HFF-Myc (cell line): ENCODE measurements around the gene ZNF410.
"Not testable (repeated sequence)": the region's sequence is repeated elsewhere in the genome, so short reads cannot be mapped to it uniquely, and the experiment has no call there.

Experiments used
- DNase-seq: peaks from one replicate; pipeline ENCODE4 v3.0.0-alpha.2; 2011; ENCODE audit warnings: low read depth; ENCODE audit errors: extremely low read depth
- H3K4me3 ChIP-seq: replicated peaks from 2 replicates; pipeline ENCODE4 v1.5.1; 2011; ENCODE audit warnings: low read depth, mild to moderate bottlenecking, control low read depth, low read length
- TF ChIP-seq, protein P1 (sequence below): IDR thresholded peaks from 2 replicates; pipeline ENCODE4 v1.5.1; 2012; ENCODE audit warnings: mild to moderate bottlenecking, low read depth, low read length, control low read depth; ENCODE audit errors: missing control alignments

Gene ZNF410

DNA sequence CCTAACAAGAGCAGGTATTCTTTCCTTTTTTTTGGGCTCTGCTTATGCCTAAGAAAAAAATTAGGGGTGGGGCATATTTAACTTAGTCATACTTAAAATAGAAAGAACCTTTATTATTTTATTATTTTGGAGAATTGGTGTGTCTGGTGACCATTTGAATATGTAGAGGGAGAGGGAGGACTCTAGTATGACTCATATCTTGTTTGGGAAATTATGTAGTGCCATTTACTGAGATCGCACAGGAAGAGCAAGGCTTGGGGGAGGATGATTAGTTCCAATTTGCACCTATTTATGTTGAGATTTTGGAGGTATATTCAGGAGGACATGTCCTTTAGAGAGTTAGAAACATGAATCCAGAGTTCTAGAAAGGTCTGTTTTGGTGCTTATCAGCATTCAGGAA lies 9.9 kb downstream of the ZNF410 start:
- no peak for DNase-seq
- TF ChIP-seq, protein P1, sequence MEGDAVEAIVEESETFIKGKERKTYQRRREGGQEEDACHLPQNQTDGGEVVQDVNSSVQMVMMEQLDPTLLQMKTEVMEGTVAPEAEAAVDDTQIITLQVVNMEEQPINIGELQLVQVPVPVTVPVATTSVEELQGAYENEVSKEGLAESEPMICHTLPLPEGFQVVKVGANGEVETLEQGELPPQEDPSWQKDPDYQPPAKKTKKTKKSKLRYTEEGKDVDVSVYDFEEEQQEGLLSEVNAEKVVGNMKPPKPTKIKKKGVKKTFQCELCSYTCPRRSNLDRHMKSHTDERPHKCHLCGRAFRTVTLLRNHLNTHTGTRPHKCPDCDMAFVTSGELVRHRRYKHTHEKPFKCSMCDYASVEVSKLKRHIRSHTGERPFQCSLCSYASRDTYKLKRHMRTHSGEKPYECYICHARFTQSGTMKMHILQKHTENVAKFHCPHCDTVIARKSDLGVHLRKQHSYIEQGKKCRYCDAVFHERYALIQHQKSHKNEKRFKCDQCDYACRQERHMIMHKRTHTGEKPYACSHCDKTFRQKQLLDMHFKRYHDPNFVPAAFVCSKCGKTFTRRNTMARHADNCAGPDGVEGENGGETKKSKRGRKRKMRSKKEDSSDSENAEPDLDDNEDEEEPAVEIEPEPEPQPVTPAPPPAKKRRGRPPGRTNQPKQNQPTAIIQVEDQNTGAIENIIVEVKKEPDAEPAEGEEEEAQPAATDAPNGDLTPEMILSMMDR: no peak
- H3K4me3 ChIP-seq: no peak overlapping the region

DNA sequence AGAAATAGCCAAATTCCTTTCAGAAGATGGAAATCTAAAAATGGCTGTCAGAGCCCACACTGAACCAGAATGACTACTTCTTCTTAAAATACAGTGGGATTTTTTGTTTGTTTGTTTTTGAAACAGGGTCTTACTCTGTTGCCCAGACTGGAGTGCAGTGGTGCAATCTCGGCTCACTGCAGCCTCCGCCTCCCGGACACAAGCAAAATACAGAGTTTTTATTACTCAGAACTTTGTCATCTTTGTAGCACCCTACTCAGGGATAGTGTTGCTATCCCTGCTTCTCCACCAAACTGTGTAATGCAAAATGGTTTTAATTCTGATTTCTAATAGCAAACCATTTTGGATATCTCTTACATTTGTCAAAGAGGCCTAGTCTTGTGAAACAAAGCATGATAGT lies 16.4 kb downstream of the ZNF410 start:
- no peak for DNase-seq
- no peak overlapping the region for H3K4me3 ChIP-seq
- TF ChIP-seq, protein P1: no peak

DNA sequence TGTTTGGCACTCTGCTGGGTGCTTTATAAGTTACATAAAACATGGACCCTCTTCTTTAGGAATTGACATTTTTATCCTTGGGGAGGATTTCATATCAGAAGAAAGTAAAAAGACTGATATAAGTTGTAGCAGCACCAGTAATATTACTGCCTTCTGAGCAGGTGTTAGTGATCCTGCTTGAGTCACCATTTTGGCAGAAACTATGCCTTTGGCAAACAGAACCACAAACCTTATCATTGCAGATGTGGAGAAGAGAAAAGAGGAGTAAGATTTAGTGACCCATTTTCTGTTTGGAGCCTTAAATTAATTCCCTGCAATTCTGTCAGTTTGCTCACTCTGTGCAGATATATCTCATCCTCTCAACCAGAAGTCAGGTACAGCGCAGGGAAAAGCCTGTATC lies 23.0 kb downstream of the ZNF410 start:
- TF ChIP-seq, protein P1: no peak
- DNase-seq: no peak

DNA sequence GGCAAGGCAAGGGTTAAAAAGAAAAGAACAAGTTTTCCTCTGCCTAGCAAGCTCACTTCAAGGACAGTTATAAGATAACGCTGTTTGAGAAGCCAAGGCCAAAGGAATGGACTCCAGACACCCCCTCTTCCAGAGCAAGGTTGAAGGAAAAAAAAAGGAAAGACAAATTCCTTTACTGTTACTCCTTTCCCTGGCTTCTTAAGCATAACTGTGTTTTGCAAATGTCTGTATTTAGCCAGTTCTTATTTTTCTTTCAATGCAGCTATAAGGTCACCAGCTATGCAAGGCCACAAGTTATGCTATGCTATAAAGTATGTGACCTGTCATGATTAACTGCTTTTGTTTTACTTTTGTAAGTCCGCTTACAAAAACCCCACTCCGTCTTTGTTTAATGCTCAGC lies 26.6 kb downstream of the ZNF410 start:
- H3K4me3 ChIP-seq: no peak overlapping the region
- TF ChIP-seq, protein P1: no peak
- DNase-seq: no peak

More for the DNA sequence above, 23.0 kb downstream of the ZNF410 start:
- no peak overlapping the region for H3K4me3 ChIP-seq

DNA sequence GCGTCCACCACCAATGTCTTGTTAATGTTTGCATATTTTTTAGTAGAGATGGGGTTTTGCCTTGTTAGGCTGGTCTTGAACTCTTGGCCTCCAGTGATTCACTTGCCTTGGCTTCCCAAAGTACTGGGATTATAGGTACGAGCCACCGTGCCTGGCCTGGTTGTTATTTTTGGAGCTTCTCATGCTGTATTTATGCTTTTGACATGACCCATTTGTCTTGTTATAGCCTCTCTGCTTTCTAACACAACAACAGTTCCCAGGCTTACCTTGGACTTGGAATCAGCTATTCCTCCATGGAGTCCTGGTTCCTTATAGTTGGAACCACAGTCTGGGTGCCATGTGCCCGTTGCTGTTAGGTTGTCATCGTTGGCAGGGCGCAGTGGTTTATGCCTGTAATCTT lies 29.7 kb downstream of the ZNF410 start:
- TF ChIP-seq, protein P1: no peak
- DNase-seq: no peak
- H3K4me3 ChIP-seq: no peak overlapping the region

DNA sequence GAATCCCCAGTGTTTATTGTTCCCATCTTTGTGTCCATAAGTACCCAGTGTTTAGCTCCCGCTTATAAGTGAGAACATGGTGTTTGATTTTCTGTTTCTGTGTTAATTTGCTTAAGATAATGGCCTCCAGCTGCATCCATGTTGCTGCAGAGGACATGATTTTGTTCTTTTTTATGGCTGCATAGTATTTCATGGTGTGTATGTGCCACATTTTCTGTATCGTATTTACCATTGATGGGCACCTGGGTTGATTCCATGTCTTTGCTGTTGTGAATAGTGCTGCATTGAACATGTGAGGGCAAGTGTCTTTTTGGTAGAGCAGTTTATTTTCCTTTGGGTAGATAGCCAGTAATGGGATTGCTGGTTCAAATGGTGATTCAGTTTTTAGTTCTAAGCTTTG lies 32.8 kb downstream of the ZNF410 start:
- DNase-seq, H3K4me3 ChIP-seq: not testable (repeated sequence)

DNA sequence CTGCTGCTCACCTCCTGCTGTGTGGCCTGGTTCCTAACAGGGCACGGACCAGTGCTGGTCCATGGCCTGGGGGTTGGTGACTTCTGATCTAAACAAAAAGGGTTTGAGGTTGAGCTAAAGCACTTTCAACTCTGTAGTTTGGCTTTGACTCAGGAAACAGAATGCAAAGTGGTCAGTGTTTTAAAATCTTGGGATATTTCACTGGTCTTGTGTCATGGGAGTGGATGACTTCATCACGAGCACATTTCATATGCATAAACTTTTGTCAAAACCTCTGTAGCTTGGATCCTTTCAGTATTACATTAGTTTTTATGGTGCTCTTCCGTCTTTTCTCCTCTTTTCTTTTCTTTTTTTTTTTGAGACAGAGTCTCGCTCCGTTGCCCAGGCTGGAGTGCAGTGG lies 37.7 kb downstream of the ZNF410 start:
- TF ChIP-seq, protein P1: no peak
- DNase-seq: no peak
- H3K4me3 ChIP-seq: no peak overlapping the region
